Measurements from ENCODE around the gene TMEM132D.

The TMEM132D gene

GRCh38 chr12:129534966-129535750 lies 368.7 kb downstream of the TMEM132D start:
- no peak for DNase-seq (ENCODE audit: low read depth)

- DNase-seq (ENCODE audit: low read depth), result no peak
Measured at GRCh38 chr12:129532707-129533499, 370.9 kb downstream of the TMEM132D start.

- no peak for DNase-seq (ENCODE audit: low read depth)
Measured at GRCh38 chr12:129532082-129532481, 371.7 kb downstream of the TMEM132D start.

DNA sequence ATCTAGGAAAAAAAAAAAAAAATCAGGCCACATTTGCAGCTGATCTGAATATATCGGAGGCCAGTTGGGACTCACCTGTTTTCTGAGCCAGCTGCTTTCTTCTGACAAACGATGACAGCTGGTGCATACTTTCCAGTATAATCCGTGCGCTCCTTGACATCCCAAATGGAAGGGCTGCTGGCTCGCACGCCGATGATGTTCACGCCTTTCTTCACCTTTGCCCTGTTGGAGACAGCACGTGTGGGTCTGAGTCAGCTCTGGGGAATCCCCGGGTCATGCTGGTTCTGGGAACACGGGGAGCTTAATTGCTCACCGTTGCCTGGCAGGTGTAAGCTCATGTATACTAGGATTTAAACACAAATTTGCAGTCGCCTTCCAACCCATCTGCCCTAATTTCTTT lies 372.8 kb downstream of the TMEM132D start:
- no peak for DNase-seq (ENCODE audit: low read depth)

GRCh38 chr12:129530517-129530916 lies 373.3 kb downstream of the TMEM132D start:
- DNase-seq (ENCODE audit: low read depth), result no peak

DNA sequence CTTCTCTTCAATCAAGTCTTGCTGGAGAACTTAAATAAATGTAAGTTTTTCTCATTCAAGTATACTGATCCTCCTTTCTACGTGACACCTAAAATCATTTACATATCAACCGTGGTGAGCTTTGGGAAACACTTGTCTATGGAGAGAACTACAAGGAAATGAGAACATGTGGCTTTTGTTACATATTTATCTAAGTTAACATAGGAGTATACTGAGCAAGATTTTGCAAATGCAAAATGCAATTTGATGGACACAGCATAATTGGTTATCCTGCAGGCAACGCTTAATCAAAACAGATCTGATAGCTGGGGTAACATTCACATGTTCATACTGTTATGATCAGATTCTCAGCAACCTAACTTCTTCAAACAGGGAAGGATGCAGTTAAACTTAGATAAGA lies 376.3 kb downstream of the TMEM132D start:
- no peak for DNase-seq (ENCODE audit: low read depth)

GRCh38 chr12:129523621-129524020 lies 380.2 kb downstream of the TMEM132D start:
- no peak for DNase-seq (ENCODE audit: low read depth)

GRCh38 chr12:129520739-129521138 lies 383.1 kb downstream of the TMEM132D start:
- no peak for DNase-seq (ENCODE audit: low read depth)

DNA sequence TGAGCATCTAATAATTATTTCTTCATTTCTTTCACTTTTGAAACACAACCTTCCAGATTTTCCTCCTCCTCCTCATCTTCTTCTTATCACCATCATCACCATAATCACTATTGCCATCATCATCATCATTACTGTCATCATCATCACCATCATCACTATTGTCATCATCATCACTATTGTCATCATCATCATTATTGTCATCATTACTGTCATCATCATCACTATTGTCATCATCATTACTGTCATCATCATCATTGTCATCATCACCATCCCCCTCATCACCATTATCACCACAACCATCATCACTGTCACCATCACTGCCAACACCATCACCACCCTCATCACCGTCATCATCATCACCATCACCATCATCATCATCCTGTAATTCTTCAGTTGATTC lies 400.0 kb downstream of the TMEM132D start:
- DNase-seq (ENCODE audit: low read depth), result no peak

DNA sequence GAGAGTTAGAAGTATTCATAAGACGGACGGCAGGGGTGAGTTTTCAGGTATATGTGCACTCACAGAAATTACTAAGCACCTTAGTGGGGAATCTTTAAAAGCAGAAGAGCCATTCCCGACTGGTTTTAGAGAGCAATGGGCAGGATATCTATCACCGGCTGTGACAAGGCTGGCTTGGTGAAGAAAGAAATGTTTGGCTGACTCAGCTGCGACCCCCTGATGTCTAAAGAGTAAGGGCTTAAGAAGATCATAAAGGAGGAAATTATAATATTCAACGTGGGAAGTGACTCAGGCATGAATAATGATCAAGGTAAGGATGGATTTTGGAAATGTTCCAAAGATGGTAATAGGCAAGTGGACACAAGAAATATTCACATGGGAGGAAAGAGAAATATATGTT lies 407.6 kb downstream of the TMEM132D start:
- DNase-seq (ENCODE audit: low read depth), result no peak

DNA sequence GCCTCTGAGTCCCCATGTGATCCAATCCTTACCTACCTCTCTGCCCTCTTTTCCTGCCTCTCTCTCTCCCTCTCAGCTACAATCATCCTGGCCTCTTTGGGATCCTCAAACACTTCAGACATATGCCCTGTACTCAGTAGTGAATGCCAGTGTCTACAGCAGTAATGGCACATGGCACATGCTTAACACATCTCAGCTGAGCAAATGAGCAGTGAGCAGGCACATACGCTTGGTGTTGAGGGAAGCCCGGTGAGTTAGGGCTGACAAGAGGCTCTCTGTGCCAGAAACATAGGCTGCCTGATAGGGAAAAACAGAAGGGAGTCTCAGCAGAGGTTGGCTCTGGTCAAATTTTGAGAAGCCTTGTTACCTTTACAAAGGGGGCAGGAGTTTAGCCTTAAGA lies 409.1 kb downstream of the TMEM132D start:
- DNase-seq (ENCODE audit: low read depth), result no peak

DNA sequence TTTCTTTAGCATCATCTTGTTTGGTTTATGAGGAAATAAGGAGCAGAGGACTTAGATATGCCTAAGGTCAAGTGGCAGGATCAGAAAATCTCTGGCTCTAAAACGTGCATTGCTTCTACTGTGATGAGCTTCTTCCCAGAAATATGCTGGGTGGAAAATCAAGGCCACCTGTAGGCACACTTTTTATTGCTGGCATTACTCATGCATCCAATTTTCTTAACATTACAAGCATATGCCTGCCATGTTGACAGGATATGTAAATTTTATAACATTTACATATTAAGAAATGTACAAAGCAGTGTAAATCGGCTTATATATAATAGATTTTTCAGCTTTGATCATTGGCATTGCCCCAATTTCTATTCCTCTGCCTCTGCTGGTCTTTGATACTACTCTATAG lies 409.6 kb downstream of the TMEM132D start:
- no peak for DNase-seq (ENCODE audit: low read depth)

DNA sequence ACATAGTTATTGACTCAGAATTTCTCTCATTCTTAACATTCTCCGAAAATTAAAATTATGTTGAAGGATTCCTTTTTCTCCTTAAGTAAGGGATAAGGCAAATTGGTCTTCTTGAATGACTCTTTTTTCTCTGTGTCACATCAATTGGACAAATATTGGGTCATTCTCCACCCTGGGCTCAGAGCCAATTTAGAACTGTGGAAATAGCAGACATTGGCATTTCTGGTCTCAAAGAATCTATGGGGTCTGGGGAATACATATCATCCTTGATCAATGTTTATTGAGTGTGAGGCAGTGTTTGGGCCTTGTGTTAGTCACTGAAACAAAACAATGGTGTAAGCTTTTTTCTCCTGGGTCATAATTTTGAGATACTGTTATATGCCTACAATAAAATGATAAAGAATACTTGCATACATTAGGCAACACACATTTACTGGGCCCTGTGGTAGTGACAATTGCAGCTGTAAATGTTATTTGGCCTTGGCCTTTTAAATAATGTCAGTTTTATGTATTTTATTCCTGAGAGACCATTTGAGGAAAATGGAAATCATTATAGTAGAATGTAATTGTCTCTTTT lies 414.6 kb downstream of the TMEM132D start:
- no peak for DNase-seq (ENCODE audit: low read depth)

DNA sequence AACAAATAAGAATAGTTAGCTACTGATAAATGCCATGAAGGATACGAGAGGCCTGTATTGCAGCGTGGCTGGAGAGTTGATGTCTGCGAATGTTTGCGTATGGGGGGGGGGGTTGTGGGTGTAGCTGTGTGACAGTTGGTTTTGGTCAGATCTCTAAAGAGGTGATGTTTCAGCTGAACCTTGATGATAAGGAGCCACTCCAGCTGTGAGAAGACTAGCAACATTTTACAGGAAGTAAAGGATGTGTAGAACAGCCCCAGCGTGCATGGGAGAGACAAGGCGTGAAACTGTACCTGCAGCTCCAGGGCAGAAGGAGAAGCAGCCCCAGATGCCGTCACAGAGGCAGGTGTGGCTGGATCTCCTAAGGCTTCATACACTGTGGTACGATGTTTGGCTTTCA lies 416.9 kb downstream of the TMEM132D start:
- no peak for DNase-seq (ENCODE audit: low read depth)

- DNase-seq (ENCODE audit: low read depth), result no peak
Measured at GRCh38 chr12:129483111-129483893, 420.5 kb downstream of the TMEM132D start.

- no peak for DNase-seq (ENCODE audit: low read depth)
Measured at GRCh38 chr12:129481921-129482320, 421.9 kb downstream of the TMEM132D start.

DNA sequence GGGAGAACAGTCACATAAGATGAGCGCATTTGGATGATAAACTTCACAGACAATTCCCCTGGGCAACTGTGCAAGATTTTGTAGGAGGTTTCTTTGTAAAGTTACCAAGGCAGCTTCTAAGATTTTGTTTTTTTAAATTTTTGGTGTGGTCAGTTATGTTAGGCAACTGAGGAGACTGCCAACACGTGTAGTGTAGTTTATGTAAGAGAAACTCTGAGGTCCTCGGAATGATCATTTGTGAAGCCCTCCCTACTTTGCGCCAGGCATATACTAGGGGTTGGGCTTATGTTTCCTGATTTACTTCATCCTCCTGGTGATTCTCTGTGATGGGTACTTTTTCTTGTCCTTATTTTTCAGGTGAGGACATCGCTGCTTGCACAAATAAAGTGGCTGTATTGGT lies 433.6 kb downstream of the TMEM132D start:
- DNase-seq (ENCODE audit: low read depth), result no peak

GRCh38 chr12:129467726-129468125 lies 436.1 kb downstream of the TMEM132D start:
- no peak for DNase-seq (ENCODE audit: low read depth)

- DNase-seq (ENCODE audit: low read depth), result no peak
Measured at GRCh38 chr12:129467289-129467688, 436.5 kb downstream of the TMEM132D start.

DNA sequence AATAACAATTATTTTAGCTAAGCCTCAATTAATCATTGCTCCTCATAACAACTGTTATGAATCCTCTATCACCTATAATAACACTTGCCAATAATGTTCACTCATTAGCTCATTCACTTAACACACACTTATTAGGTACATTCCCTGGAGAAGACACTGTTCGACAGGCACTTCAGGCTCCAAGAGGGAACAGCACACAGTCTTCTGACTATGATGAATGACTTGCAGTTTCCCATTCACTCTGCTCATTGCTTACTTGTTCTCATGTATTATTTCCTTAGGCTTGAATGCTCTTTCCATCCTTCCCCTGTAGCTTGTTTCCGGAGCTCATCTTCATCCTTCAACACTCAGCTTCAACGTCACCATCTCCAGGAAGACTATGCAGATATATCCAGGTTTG lies 437.3 kb downstream of the TMEM132D start:
- no peak for DNase-seq (ENCODE audit: low read depth)

DNA sequence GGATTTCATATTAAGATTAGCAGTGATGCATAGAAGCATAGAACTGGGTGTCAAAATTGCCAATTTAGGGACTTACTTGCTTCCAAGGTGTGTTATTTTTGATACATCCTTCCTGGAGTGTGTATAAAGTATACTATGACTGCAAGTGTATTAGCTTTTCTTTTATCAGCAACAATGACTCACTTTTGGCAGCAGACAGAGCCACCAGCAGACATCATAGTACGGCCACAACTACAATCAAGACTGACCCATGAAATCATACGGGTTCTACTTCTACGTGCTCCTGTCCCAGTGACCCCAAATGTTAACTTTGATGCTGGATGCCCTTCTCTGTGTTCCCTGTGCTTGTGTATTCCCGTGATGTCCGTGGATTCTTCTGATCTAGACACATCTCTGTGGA lies 443.9 kb downstream of the TMEM132D start:
- no peak for DNase-seq (ENCODE audit: low read depth)

- no peak for DNase-seq (ENCODE audit: low read depth)
Measured at GRCh38 chr12:129446696-129447095, 457.1 kb downstream of the TMEM132D start.
